K562 (cell line): ENCODE data around the gene FBXO11. TPM values are rescaled to one million over a fixed set of nuclear protein-coding genes. Genes with fewer than 3 reads are reported as not detected.

Experiments used
- ATAC-seq: fragments of 200-7000 bp; cut with Tn5 transposase; 3 replicates; pipeline ENCODE4 v1.9.1; 2020; ENCODE audit warnings: moderate library complexity
- BruUV-seq: library from RNA; stranded (reverse); fragments of 400-500 nt; replicated peaks from 2 replicates; lab custom pipeline; 2021; lab: Mats Ljungman, UMichigan
- CTCF ChIA-PET: fragments of 300-600 bp; formaldehyde crosslinking; extraction: SDS; loops from one replicate; lab custom pipeline; 2021; ENCODE audit warnings: low intra/inter-chr PET ratio; lab: Yijun Ruan, JAX
- POLR2A ChIA-PET: fragments of 300-600, 350-650 bp; sonication (Branson Sonifier 250); formaldehyde crosslinking; extraction: SDS; loops from one replicate; lab custom pipeline; 2021; ENCODE audit warnings: antibody characterized with exemption, inconsistent platforms; lab: Yijun Ruan, JAX
- DNase-seq, 4 experiments: peaks; one replicate each; pipeline versions ENCODE4 v3.0.0 to v3.0.0-alpha.2; 2011 to 2018; ENCODE audit warnings: low spot score in 3 of 4, mixed read lengths in 3 of 4; ENCODE audit errors: extremely low read depth in 1 of 4
- FAIRE-seq: peaks from 2 replicates; lab custom pipeline; 2011; peaks lifted over from hg19 to GRCh38; lab: Jason Lieb, UNC
- H2AFZ ChIP-seq: 2 replicates; pipeline ENCODE4 v1.6.0; 2011; ENCODE audit warnings: low read depth, low read length, control low read depth, inconsistent platforms
- H3K27ac ChIP-seq: fragments of 200-600 bp; 3 replicates; pipeline ENCODE4 v1.8.0; 2011; ENCODE audit warnings: low read depth, mild to moderate bottlenecking, control low read depth, inconsistent platforms, low read length, moderate library complexity, mixed read lengths; ENCODE audit errors: extremely low read depth
- H3K27me3 ChIP-seq, 2 experiments: fragments of 300-600 bp in 1 of 2; 2 replicates in 1 of 2; 3 replicates in 1 of 2; pipeline versions ENCODE4 v1.6.0 to v1.8.0; 2011; ENCODE audit warnings: inconsistent platforms in 2 of 2, low read length in 2 of 2, mild to moderate bottlenecking in 1 of 2, mixed read lengths in 1 of 2, moderate library complexity in 1 of 2; ENCODE audit not compliant: control insufficient read depth in 2 of 2, insufficient read depth in 2 of 2
- H3K36me3 ChIP-seq: fragments of 300-600 bp; 3 replicates; pipeline ENCODE4 v1.8.0; 2011; ENCODE audit warnings: mild to moderate bottlenecking, low read length, inconsistent platforms; ENCODE audit not compliant: control insufficient read depth, insufficient read depth
- H3K4me1 ChIP-seq, 2 experiments: fragments of 200-600 bp in 1 of 2; replicated peaks in 1 of 2; 2 replicates in 1 of 2; 3 replicates in 1 of 2; pipeline versions ENCODE4 v1.5.1 to v1.8.0; 2011; ENCODE audit warnings: inconsistent platforms in 2 of 2, low read length in 2 of 2, mild to moderate bottlenecking in 1 of 2, mixed read lengths in 1 of 2, moderate library complexity in 1 of 2; ENCODE audit not compliant: control insufficient read depth in 2 of 2, insufficient read depth in 2 of 2
- H3K4me2 ChIP-seq: 2 replicates; pipeline ENCODE4 v1.6.1; 2011; ENCODE audit warnings: low read length, control low read depth, inconsistent platforms, mixed read lengths; ENCODE audit not compliant: insufficient read depth
- H3K4me3 ChIP-seq: fragments of 200-600 bp; sonication (generic), shearing (Covaris generic); 2 replicates; pipeline ENCODE4 v1.5.1; 2016; ENCODE audit warnings: control low read depth, inconsistent platforms
- H3K79me2 ChIP-seq: fragments of 200-600 bp; 3 replicates; pipeline ENCODE4 v1.8.0; 2011; ENCODE audit warnings: low read length, inconsistent platforms; ENCODE audit not compliant: control insufficient read depth, insufficient read depth
- H3K9ac ChIP-seq, 2 experiments: 2 replicates each; pipeline versions ENCODE4 v1.6.0 to v1.6.1; 2011; ENCODE audit warnings: low read depth in 2 of 2, low read length in 2 of 2, control low read depth in 1 of 2, inconsistent platforms in 1 of 2, mild to moderate bottlenecking in 1 of 2, mixed read lengths in 1 of 2; ENCODE audit not compliant: insufficient read depth in 1 of 2
- H3K9me1 ChIP-seq: one replicate; pipeline ENCODE4 v1.6.0; 2011; ENCODE audit warnings: inconsistent platforms, mild to moderate bottlenecking, low read length, moderate library complexity; ENCODE audit not compliant: control insufficient read depth, insufficient read depth
- H3K9me3 ChIP-seq: replicated peaks from 2 replicates; pipeline ENCODE4 v1.5.1; 2011; ENCODE audit warnings: low read depth, low read length, inconsistent platforms; ENCODE audit not compliant: control insufficient read depth, insufficient read depth
- H4K20me1 ChIP-seq: replicated peaks from 2 replicates; pipeline ENCODE4 v1.6.1; 2011; ENCODE audit warnings: low read length, inconsistent platforms, mixed read lengths; ENCODE audit not compliant: control insufficient read depth, insufficient read depth
- ARID3A ChIP-seq: IDR thresholded peaks from 2 replicates; pipeline ENCODE4 v1.6.1; 2012; ENCODE audit warnings: low read depth, low read length, improper control_type of control experiment, borderline replicate concordance
- BDP1 ChIP-seq: IDR thresholded peaks from 3 replicates; pipeline ENCODE4 v1.6.1; 2011; ENCODE audit not compliant: insufficient read length, insufficient read depth
- CHCHD3 ChIP-seq: fragments of 250-450 bp; sonication (Bioruptor Pico); IDR thresholded peaks from 2 replicates; pipeline ENCODE4 v2.1.2; 2022; ENCODE audit warnings: mild to moderate bottlenecking
- EHMT2 ChIP-seq: fragments of 450-650 bp; IDR thresholded peaks from 2 replicates; pipeline ENCODE4 v1.6.1; 2018; ENCODE audit warnings: antibody characterized with exemption
- ETV1 ChIP-seq: fragments of 450-650 bp; conservative IDR thresholded peaks from 2 replicates; pipeline ENCODE4 v1.6.1; 2016; ENCODE audit warnings: missing genetic modification characterization, control low read depth, low read depth, missing compliant biosample characterization
- IFI16 ChIP-seq: fragments of 250-450 bp; sonication (Bioruptor Pico); IDR thresholded peaks from 2 replicates; pipeline ENCODE4 v2.1.2; 2022; ENCODE audit warnings: mild to moderate bottlenecking, inconsistent platforms
- IRF2 ChIP-seq: sonication (generic); formaldehyde crosslinking; IDR thresholded peaks from 2 replicates; pipeline ENCODE4 v1.8.1; 2022; ENCODE audit warnings: mild to moderate bottlenecking, missing genetic modification reagents
- KDM5B ChIP-seq: fragments of 200-600 bp; sonication (generic); IDR thresholded peaks from 2 replicates; pipeline ENCODE4 v1.6.1; 2012; ENCODE audit warnings: low read depth, mild to moderate bottlenecking, moderate library complexity, low read length, control low read depth, inconsistent platforms; ENCODE audit not compliant: insufficient replicate concordance
- NCOA2 ChIP-seq, 2 experiments: fragments of 450-650 bp; IDR thresholded peaks; 2 replicates each; pipeline ENCODE4 v1.6.1; 2018; ENCODE audit warnings: mild to moderate bottlenecking in 2 of 2, moderate library complexity in 1 of 2; ENCODE audit not compliant: partially characterized antibody in 2 of 2
- NCOR1 ChIP-seq: fragments of 450-650 bp; IDR thresholded peaks from 2 replicates; pipeline ENCODE4 v1.6.1; 2016; ENCODE audit warnings: mild to moderate bottlenecking, moderate library complexity
- SNAPC5 ChIP-seq: fragments of 250-450 bp; sonication (Bioruptor Pico); IDR thresholded peaks from 2 replicates; pipeline ENCODE4 v1.8.0; 2021; ENCODE audit warnings: moderate library complexity, mild to moderate bottlenecking, inconsistent platforms
- TAF1 ChIP-seq: IDR thresholded peaks from 2 replicates; pipeline ENCODE4 v1.6.1; 2011; ENCODE audit warnings: mild to moderate bottlenecking, low read length, moderate library complexity; ENCODE audit not compliant: insufficient read depth, control insufficient read depth, severe bottlenecking; ENCODE audit errors: extremely low read depth
- ZBTB12 ChIP-seq: fragments of 250-450 bp; sonication (Bioruptor Pico); IDR thresholded peaks from 2 replicates; pipeline ENCODE4 v1.4.0; 2020
- ZSCAN29 ChIP-seq: fragments of 450-650 bp; IDR thresholded peaks from 2 replicates; pipeline ENCODE4 v1.6.1; 2017
- whole genome bisulfite sequencing: fragments of 100-300 bp; shearing (Covaris generic); methylation state at CpG from one replicate; pipeline ENCODE4 v1.1.6; 2016; ENCODE audit warnings: low coverage, mixed read lengths; ENCODE audit not compliant: insufficient coverage; ENCODE audit errors: missing lambda C conversion rate; 5-methylcytosine and 5-hydroxymethylcytosine counted together
- in situ Hi-C: fragments of 300-500 bp; cut with MboI; formaldehyde crosslinking; loops from 4 replicates; pipeline ENCODE4 v1.15.0; 2018; ENCODE audit warnings: inconsistent platforms, mixed read lengths
- intact Hi-C: fragments of 100-400 bp; cut with micrococcal nuclease; formaldehyde crosslinking; loops from 2 replicates; pipeline ENCODE4 v1.14.2; 2022
- polyA plus RNA-seq, 8 experiments: library from polyadenylated mRNA; depleted of rRNA in 4 of 8; stranded (reverse) in 5 of 8; unstranded in 3 of 8; fragments of >200 nt; fragmentation: Nextera tagmentation in 2 of 8; fragmentation: Illumina TruSeq in 1 of 8; extraction: Ambion mirVana in 2 of 8; extraction: Trizol in 1 of 8; gene quantifications; 2 replicates each; pipeline versions ENCODE4 v1.2.1 to v1.2.3, GENCODE V29; 2011 to 2014; ENCODE audit warnings: inconsistent platforms in 1 of 8, missing spikeins in 1 of 8
- total RNA-seq, 7 experiments: library from RNA; depleted of rRNA in 6 of 7; stranded (reverse); fragments of >200 nt in 6 of 7; fragmentation: Illumina TruSeq in 2 of 7; extraction: Trizol in 2 of 7; gene quantifications; 2 replicates each; pipeline versions ENCODE4 v1.2.1 to v1.2.3, GENCODE V29; 2011 to 2021; ENCODE audit warnings: low replicate concordance in 1 of 7
- TF ChIP-seq, protein P1 (sequence below): fragments of 250-450 bp; sonication (Bioruptor Pico); IDR thresholded peaks from 2 replicates; pipeline ENCODE4 v1.8.0; 2022; ENCODE audit warnings: inconsistent platforms

The FBXO11 gene
- total and polyA plus RNA-seq, 9 of the 15 experiments (the other 6 are each of a cell fraction or from before 2014, with no cell fraction given) = 8.8 to 44.5 (median 24.1) TPM

GRCh38 chr2:47844162-47844561 is 62.1 kb downstream of the FBXO11 start:
- Histone ChIP-seq H3K4me1 (no peaks in the 10 kb centered on the region), H3K9me3 (no peaks in the 10 kb centered on the region), H4K20me1 (no peaks in the 10 kb centered on the region), H2AFZ (no peak overlapping the region), H3K9me1 (no peaks in the 10 kb centered on the region), H3K36me3 (peaks cover 6% of the 10 kb centered on the region; the same call in 1 of the 3 replicates), H3K4me2 (no peak overlapping the region), H3K79me2 (peaks cover 67% of the 10 kb centered on the region)
- 92% methylated on average over 2 of the region's 2 CpGs for WGBS
- DNase-seq (no peak), ATAC-seq (no peak)
- ChIA-PET POLR2A (no interaction called here), CTCF (no interaction called here)
- in situ Hi-C loops = no loop called here
- BruUV-seq = no TSS peak
- no peak for TF ChIP-seq KDM5B
- TF ChIP-seq IFI16 (CRISPR knock-in tag) = no peak
- TF ChIP-seq ZSCAN29 = no peak
- TF ChIP-seq IRF2 (CRISPR knock-in tag) = no peak
- TF ChIP-seq, protein P1, sequence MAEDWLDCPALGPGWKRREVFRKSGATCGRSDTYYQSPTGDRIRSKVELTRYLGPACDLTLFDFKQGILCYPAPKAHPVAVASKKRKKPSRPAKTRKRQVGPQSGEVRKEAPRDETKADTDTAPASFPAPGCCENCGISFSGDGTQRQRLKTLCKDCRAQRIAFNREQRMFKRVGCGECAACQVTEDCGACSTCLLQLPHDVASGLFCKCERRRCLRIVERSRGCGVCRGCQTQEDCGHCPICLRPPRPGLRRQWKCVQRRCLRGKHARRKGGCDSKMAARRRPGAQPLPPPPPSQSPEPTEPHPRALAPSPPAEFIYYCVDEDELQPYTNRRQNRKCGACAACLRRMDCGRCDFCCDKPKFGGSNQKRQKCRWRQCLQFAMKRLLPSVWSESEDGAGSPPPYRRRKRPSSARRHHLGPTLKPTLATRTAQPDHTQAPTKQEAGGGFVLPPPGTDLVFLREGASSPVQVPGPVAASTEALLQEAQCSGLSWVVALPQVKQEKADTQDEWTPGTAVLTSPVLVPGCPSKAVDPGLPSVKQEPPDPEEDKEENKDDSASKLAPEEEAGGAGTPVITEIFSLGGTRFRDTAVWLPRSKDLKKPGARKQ (CRISPR knock-in tag) = no peak
- TF ChIP-seq TAF1 = no peak
- no peak for TF ChIP-seq ARID3A
- no peak for TF ChIP-seq ZBTB12 (CRISPR knock-in tag)
- no peak for TF ChIP-seq NCOA2 (IDR thresholded peaks at IDR 0.05; ENCODE audit: partially characterized antibody in 2 of 2)
- TF ChIP-seq SNAPC5 (CRISPR knock-in tag) = no peak
- no peak for TF ChIP-seq ETV1 (tag)
- TF ChIP-seq CHCHD3 (CRISPR knock-in tag) = no peak
- TF ChIP-seq EHMT2 = no peak
- TF ChIP-seq NCOR1 = no peak
- no peak for TF ChIP-seq BDP1
- TF ChIP-seq, all 486 proteins: peak for 0
- intact Hi-C loops = no loop called here
- Histone ChIP-seq H3K27me3 (no peaks in the 10 kb centered on the region), H3K4me3 (no peak overlapping the region), H3K9ac (no peak overlapping the region), H3K27ac (no peak overlapping the region)
- FAIRE-seq = no peak
